GM18517 (cell line): ENCODE measurements around the gene NDUFAF8.
A peak's percentile ranks its signal among the peaks of the same experiment; 100 is the strongest.

ENCODE experiments used
- ATAC-seq: cut with Tn5 transposase; IDR thresholded peaks from one replicate; pipeline ENCODE4 v1.9.1; 2021; ENCODE audit warnings: mild to moderate bottlenecking, moderate library complexity; ENCODE audit not compliant: unreplicated experiment

The NDUFAF8 gene

GRCh38 chr17:81237591-81238489, 1.3 kb upstream of the NDUFAF8 start:
- no peak for ATAC-seq

- peak; percentile 7 for ATAC-seq
These were observed 666 bp upstream of the NDUFAF8 start for GRCh38 chr17:81238490-81238814.

- no peak for ATAC-seq
These were observed 817 bp downstream of the NDUFAF8 start for GRCh38 chr17:81239714-81240555.

DNA sequence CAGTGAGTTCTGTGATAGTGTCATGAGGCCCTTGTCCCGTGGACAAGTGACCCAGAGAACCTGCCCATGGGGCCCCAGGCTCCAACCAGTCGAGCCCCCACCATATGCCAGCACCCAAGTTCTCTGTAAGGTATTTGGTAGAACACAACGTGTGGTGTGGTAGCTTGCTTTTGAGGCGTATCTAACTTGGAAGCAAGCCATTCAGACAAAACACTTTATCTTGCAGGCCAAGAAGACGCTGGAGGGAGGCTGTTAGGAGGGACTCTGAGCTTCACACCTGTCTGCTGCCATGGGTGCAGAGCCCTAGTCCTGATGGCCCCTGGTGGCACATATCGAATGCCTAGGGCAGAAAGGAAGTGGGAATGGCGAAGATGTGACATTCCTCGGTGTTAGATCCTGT, 1.6 kb downstream of the NDUFAF8 start:
- ATAC-seq = no peak

DNA sequence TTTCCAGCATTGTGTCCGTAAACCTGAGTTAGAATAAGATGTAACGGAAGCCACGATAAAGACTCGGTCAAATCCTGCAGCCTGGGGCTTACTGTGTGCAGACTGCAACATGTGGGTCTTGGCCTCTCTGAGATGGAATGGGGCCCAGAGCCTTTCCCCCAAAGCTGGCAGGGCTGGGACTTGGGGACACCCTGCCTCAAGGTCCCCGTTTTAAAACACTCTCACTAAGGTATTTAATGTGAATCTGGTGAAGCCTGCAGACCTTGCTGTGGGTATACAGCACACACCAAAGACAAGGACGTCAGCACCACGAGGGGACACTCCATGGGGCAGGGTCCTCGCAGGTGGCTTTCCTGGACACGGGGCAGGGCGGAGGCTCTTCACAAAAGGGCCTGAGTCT, 2.1 kb downstream of the NDUFAF8 start:
- no peak for ATAC-seq

GRCh38 chr17:81241648-81242420, 2.7 kb downstream of the NDUFAF8 start:
- no peak for ATAC-seq

DNA sequence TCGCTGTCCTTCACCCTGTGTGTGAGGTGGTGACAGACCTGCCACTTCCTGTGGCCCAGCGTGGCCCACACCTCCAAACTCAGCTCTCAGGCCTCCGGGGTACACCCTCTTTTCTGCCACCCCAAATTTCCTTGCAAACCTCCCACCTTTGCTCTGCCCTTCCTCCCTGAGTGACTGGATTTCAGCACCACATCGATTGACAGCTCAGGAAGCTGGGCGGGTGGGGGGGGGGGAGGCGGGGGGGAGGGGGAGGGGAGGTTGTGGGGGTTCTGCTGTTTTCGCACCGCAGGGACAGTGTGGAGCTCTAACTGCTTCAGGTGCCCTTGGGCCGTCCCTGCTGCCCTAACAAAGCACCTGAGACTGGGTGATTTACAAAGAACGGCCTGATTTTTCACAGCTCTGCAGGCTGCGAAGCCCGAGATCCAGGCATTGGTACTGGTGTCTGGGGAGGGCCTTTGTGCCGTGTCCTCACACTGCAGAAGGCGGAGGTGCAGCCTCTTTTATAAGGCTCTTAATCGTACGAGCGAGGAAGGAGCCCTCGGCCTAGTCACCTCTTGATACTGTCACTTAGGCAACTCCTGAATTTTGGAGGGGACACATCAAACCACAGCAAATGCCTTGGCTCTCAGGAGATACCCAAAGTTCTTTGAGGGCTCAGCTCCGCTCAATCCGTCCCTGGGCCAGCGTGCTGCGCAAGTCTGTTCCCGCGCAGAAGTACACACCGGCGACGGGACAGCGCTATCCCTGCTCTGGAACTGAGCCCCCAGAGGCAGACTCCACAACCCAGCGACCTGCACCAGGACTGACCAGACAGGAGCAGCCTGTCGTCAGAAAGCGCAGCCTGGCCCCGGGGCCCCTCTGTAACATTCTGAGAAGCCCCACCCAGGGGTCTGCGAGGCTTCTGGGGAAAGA, 3.6 kb downstream of the NDUFAF8 start:
- ATAC-seq = no peak

- no peak for ATAC-seq
These were observed 4.2 kb downstream of the NDUFAF8 start for GRCh38 chr17:81243333-81243664.

DNA sequence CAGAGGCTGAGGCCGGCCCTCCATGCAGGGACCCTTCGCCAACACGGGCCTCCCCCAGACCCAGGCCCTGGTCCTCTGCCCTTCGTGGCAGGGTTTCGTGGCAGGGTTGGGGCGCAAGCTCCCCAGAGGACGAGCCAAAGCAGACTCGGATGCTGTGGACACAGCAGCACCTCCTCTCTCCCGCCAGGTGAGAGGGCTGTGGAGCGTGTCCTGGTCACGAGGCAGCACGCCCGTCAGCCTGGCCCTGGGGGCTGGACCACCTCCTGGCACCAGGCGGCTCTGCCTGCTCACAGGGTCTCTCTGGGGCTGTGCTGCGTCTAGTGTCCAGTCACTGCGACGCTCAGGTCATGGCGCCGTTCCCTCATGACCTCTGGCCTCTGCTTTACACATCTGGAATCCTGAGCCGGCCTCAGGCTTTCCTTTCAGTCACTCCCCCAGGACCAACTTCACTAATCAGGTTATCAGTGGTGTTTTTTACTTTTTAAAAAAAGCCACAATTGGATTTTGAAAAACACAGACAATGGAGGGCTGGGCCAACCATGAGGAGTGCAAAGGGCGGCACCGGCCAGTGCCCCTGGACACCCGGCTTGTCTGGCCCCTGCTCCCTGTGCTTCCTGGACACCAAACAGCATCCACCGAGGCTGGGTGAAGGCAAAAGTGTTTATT, 5.4 kb downstream of the NDUFAF8 start:
- ATAC-seq = no peak

- ATAC-seq = no peak
These were observed 6.0 kb downstream of the NDUFAF8 start for GRCh38 chr17:81245024-81245664.

GRCh38 chr17:81245665-81246342, 6.7 kb downstream of the NDUFAF8 start:
- no peak for ATAC-seq

DNA sequence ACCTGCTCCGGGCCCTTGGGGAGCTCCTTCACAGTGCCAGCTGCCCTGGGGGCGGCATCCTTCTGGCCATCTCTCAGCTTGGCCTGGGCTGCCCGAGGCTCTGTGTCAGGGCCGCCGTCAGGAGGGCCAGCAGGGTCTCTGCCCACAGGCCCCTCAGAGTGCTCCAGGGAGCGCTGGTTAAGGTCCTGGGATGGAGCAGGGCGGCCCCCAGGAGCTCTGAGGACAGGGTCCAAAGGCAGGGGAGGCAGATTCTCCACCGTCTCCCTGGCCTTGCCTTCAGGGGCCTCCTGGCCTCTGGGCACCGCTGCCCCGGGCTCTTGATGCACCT, 7.2 kb downstream of the NDUFAF8 start:
- no peak for ATAC-seq

DNA sequence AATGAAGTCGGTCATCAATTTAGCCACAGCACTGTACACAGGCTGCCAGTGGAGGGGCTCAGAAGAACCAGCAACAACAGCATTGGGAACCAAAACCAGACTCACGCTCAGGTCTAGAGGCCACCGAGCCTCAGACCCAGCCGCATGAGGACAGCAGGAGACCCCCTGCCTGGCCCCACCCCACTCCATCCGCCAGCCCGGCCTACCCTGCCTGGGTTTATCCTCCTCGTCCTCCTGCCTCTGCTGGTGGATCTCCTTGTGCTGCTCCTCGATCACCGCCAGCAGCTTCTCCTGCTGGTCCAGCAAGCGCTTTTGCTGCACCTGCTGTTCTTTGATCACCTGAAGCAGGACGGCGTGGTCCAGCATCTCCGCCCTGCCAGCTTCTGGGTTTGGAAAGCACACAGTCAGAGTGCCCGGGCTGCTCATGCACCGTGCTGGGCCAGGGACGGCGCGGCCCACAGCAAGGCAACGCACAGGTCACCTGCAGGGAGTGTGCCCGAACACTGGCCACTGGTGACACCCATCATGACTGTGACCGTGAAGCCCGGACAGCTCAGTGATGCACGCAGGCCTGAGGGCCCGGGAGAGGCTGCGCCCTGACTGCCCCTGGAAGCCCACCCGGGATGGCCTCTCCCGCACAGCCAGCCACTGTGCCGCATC, 7.7 kb downstream of the NDUFAF8 start:
- ATAC-seq = no peak

- ATAC-seq = no peak
These were observed 8.3 kb downstream of the NDUFAF8 start for GRCh38 chr17:81247339-81247990.

DNA sequence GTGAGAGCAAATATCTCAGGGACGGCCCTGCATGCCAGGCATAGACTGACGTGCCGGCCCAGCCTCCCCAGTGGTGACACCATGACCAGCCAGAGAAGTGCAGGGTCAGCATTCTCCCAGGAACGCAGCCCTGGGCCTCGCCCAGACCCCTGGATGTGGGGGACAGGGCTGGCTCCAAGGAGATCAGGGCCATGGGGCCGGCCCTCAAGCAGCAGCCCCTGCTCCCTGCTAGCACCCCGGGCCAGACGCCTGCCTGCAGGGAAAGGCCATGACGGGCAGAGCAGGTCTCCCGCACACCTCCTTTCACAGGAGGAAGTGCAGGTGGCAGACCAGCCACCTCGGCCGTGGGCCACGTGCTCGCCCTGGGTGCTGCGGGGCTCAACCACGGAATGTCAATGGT, 9.5 kb downstream of the NDUFAF8 start:
- no peak for ATAC-seq

GRCh38 chr17:81249223-81250040, 10.3 kb downstream of the NDUFAF8 start:
- ATAC-seq = no peak
